ENCODE measurements around the gene ATP10A. TPM values are rescaled to one million over a fixed set of nuclear protein-coding genes. Genes with fewer than 3 reads are reported as not detected.

ATP10A gene
- total RNA-seq, 4 donors from 2014 or later, result 2.7 to 7.0 (median 3.4) TPM

GRCh38 chr15:25832158-25832557 lies 31.0 kb downstream of the ATP10A start:
- TF ChIP-seq CTCF (IDR thresholded peaks at IDR 0.05) (no peak), POLR2A (IDR thresholded peaks at IDR 0.05) (no peak)
- no peak for DNase-seq
- intact Hi-C loops (cut with DNase I), result no loop called here
- H3K27me3 ChIP-seq, result no peaks in the 10 kb centered on the region
- no peaks in the 10 kb centered on the region for H3K4me1 ChIP-seq
- 87 to 92% methylated on average over 5 of the region's 5 CpGs for WGBS, 2 donors
- no peaks in the 10 kb centered on the region for H3K36me3 ChIP-seq
- no peaks in the 10 kb centered on the region for H3K9me3 ChIP-seq
- no peak overlapping the region for H3K27ac ChIP-seq
- H3K4me3 ChIP-seq (replicated peaks in 1 of 3), result no peak overlapping the region

GRCh38 chr15:25830844-25831451 lies 32.2 kb downstream of the ATP10A start:
- intact Hi-C loops (cut with DNase I), result no loop called here
- no peaks in the 10 kb centered on the region for H3K27me3 ChIP-seq
- H3K9me3 ChIP-seq, result no peaks in the 10 kb centered on the region
- H3K27ac ChIP-seq, result peak overlapping the region in 1 of 3 donors; percentile 46
- WGBS, 2 donors, result 57 to 73% methylated on average over 10 to 11 of the region's 11 CpGs
- no peak overlapping the region for H3K4me3 ChIP-seq (replicated peaks in 1 of 3)
- H3K4me1 ChIP-seq, result no peaks in the 10 kb centered on the region
- TF ChIP-seq CTCF (IDR thresholded peaks at IDR 0.05), result no peak
- no peak for TF ChIP-seq POLR2A (IDR thresholded peaks at IDR 0.05)
- DNase-seq, result no peak
- H3K36me3 ChIP-seq, result no peaks in the 10 kb centered on the region

- no peak overlapping the region for H3K27ac ChIP-seq
- no peak for TF ChIP-seq CTCF (IDR thresholded peaks at IDR 0.05)
- TF ChIP-seq POLR2A (IDR thresholded peaks at IDR 0.05), result no peak
- H3K36me3 ChIP-seq, result no peaks in the 10 kb centered on the region
- DNase-seq, result no peak
- no peaks in the 10 kb centered on the region for H3K27me3 ChIP-seq
- H3K4me1 ChIP-seq, result no peaks in the 10 kb centered on the region
- intact Hi-C loops (cut with DNase I), result no loop called here
- 87 to 91% methylated on average over 3 of the region's 3 CpGs for WGBS, 2 donors
- no peaks in the 10 kb centered on the region for H3K9me3 ChIP-seq
- no peak overlapping the region for H3K4me3 ChIP-seq (replicated peaks in 1 of 3)
Measured at GRCh38 chr15:25829073-25829472, 34.1 kb downstream of the ATP10A start.

- no peaks in the 10 kb centered on the region for H3K36me3 ChIP-seq
- H3K4me1 ChIP-seq, result no peaks in the 10 kb centered on the region
- DNase-seq, result no peak
- H3K27ac ChIP-seq, result no peak overlapping the region
- no peak overlapping the region for H3K4me3 ChIP-seq (replicated peaks in 1 of 3)
- intact Hi-C loops (cut with DNase I), result no loop called here
- no peaks in the 10 kb centered on the region for H3K9me3 ChIP-seq
- no peaks in the 10 kb centered on the region for H3K27me3 ChIP-seq
- TF ChIP-seq CTCF (IDR thresholded peaks at IDR 0.05), result no peak
- no peak for TF ChIP-seq POLR2A (IDR thresholded peaks at IDR 0.05)
Measured at GRCh38 chr15:25825207-25825606, 37.9 kb downstream of the ATP10A start.

- H3K27me3 ChIP-seq, result no peaks in the 10 kb centered on the region
- WGBS, 2 donors, result 72 to 77% methylated on average over 6 of the region's 6 CpGs
- no peak overlapping the region for H3K27ac ChIP-seq
- no peaks in the 10 kb centered on the region for H3K36me3 ChIP-seq
- no peaks in the 10 kb centered on the region for H3K9me3 ChIP-seq
- TF ChIP-seq CTCF (IDR thresholded peaks at IDR 0.05) (no peak), POLR2A (IDR thresholded peaks at IDR 0.05) (no peak)
- H3K4me3 ChIP-seq (replicated peaks in 1 of 3), result no peak overlapping the region
- DNase-seq, result no peak
- intact Hi-C loops (cut with DNase I), result no loop called here
- H3K4me1 ChIP-seq, result no peaks in the 10 kb centered on the region
Measured at GRCh38 chr15:25824618-25825017, 38.5 kb downstream of the ATP10A start.
